Neural cell (in vitro differentiated cells): ENCODE data around the gene WDSUB1. TPM values are rescaled to one million over a fixed set of nuclear protein-coding genes. Genes with fewer than 3 reads are reported as not detected.

Source experiments
- H2AFZ ChIP-seq: fragments of 200-600, 300-800 bp; sonication (generic), shearing (Covaris generic); 2 replicates; pipeline ENCODE4 v1.6.0; 2014; ENCODE audit warnings: low read depth, mild to moderate bottlenecking, antibody characterized with exemption, low read length, moderate library complexity
- H3F3A ChIP-seq: fragments of 200-600 bp; shearing (Covaris generic); 2 replicates; pipeline ENCODE4 v1.6.1; 2016; ENCODE audit warnings: mild to moderate bottlenecking, moderate library complexity, mixed read lengths, antibody characterized with exemption, low read length; ENCODE audit not compliant: insufficient read depth, poor library complexity, severe bottlenecking
- H3K27ac ChIP-seq: fragments of 200-600, 300-800 bp; sonication (generic), shearing (Covaris generic); 2 replicates; pipeline ENCODE4 v1.5.1; 2014; ENCODE audit warnings: mild to moderate bottlenecking, low read length, moderate library complexity
- H3K27me3 ChIP-seq: fragments of 300-800, 200-600 bp; sonication (generic), shearing (Covaris generic); 2 replicates; pipeline ENCODE4 v1.6.0; 2014; ENCODE audit warnings: mild to moderate bottlenecking, low read depth, low read length, moderate library complexity; ENCODE audit not compliant: insufficient read depth
- H3K36me3 ChIP-seq: fragments of 300-800, 200-600 bp; sonication (generic), shearing (Covaris generic); 2 replicates; pipeline ENCODE4 v1.5.1; 2014; ENCODE audit warnings: mild to moderate bottlenecking, antibody characterized with exemption, low read length, moderate library complexity; ENCODE audit not compliant: insufficient read depth
- H3K4me2 ChIP-seq: fragments of 300-800, 200-600 bp; sonication (generic), shearing (Covaris generic); 2 replicates; pipeline ENCODE4 v1.6.0; 2014; ENCODE audit warnings: mild to moderate bottlenecking, low read length
- H3K4me3 ChIP-seq: fragments of 300-800, 200-600 bp; sonication (generic), shearing (Covaris generic); 2 replicates; pipeline ENCODE4 v1.5.1; 2014; ENCODE audit warnings: mild to moderate bottlenecking, low read length, moderate library complexity
- H3K79me2 ChIP-seq: fragments of 200-600 bp; shearing (Covaris generic); replicated peaks from 2 replicates; pipeline ENCODE4 v1.6.0; 2014; ENCODE audit warnings: mild to moderate bottlenecking, low read length, moderate library complexity; ENCODE audit not compliant: insufficient read depth
- H3K9ac ChIP-seq: fragments of 300-800, 200-600 bp; sonication (generic), shearing (Covaris generic); 2 replicates; pipeline ENCODE4 v1.6.1; 2016; ENCODE audit warnings: mild to moderate bottlenecking, low read length, mixed read lengths
- H3K9me2 ChIP-seq: fragments of 200-600 bp; shearing (Covaris generic); 2 replicates; pipeline ENCODE4 v1.6.1; 2016; ENCODE audit warnings: mild to moderate bottlenecking, low read length, mixed read lengths; ENCODE audit not compliant: insufficient read depth
- H3K9me3 ChIP-seq: fragments of 200-600, 300-800 bp; sonication (generic), shearing (Covaris generic); 2 replicates; pipeline ENCODE4 v1.6.1; 2016; ENCODE audit warnings: mild to moderate bottlenecking, mixed run types, low read length, moderate library complexity, mixed read lengths
- H4K20me1 ChIP-seq: fragments of 200-600 bp; shearing (Covaris generic); 2 replicates; pipeline ENCODE4 v1.6.1; 2016; ENCODE audit warnings: mild to moderate bottlenecking, mixed run types; ENCODE audit not compliant: insufficient read depth
- CTCF ChIP-seq: fragments of 450-650 bp; IDR thresholded peaks from 2 replicates; pipeline ENCODE4 v1.5.1; 2014; ENCODE audit warnings: antibody characterized with exemption, mild to moderate bottlenecking, moderate library complexity; ENCODE audit not compliant: poor library complexity, severe bottlenecking
- EP300 ChIP-seq: fragments of 450-650 bp; conservative IDR thresholded peaks from 2 replicates; pipeline ENCODE4 v1.6.1; 2014; ENCODE audit warnings: antibody characterized with exemption, mild to moderate bottlenecking, moderate library complexity; ENCODE audit not compliant: poor library complexity, severe bottlenecking
- EZH2 ChIP-seq: fragments of 200-600, 300-800 bp; shearing (Covaris generic), sonication (generic); IDR thresholded peaks from 2 replicates; pipeline ENCODE4 v1.6.1; 2014; ENCODE audit warnings: antibody characterized with exemption, low read length, borderline replicate concordance, mild to moderate bottlenecking; ENCODE audit not compliant: insufficient read depth, poor library complexity, severe bottlenecking
- MXI1 ChIP-seq: fragments of 450-650 bp; conservative IDR thresholded peaks from 2 replicates; pipeline ENCODE4 v1.6.1; 2014; ENCODE audit warnings: antibody characterized with exemption, mild to moderate bottlenecking; ENCODE audit not compliant: poor library complexity, severe bottlenecking
- POLR2AphosphoS5 ChIP-seq: IDR thresholded peaks from 2 replicates; pipeline ENCODE4 v1.6.1; 2012
- RAD21 ChIP-seq: fragments of 450-650 bp; conservative IDR thresholded peaks from 2 replicates; pipeline ENCODE4 v1.6.1; 2014; ENCODE audit warnings: antibody characterized with exemption, mild to moderate bottlenecking, moderate library complexity
- REST ChIP-seq: IDR thresholded peaks from 2 replicates; pipeline ENCODE4 v1.6.1; 2012; ENCODE audit warnings: borderline replicate concordance
- SMC3 ChIP-seq: fragments of 450-650 bp; conservative IDR thresholded peaks from 2 replicates; pipeline ENCODE4 v1.6.1; 2014; ENCODE audit warnings: antibody characterized with exemption, mild to moderate bottlenecking, moderate library complexity; ENCODE audit not compliant: poor library complexity
- TAF1 ChIP-seq: IDR thresholded peaks from 2 replicates; pipeline ENCODE4 v1.6.1; 2012; ENCODE audit warnings: low read depth
- polyA plus RNA-seq: library from polyadenylated mRNA; depleted of rRNA; stranded (reverse); fragments of >200 nt; gene quantifications from 2 replicates; pipeline ENCODE4 v1.2.3, GENCODE V29; 2014

The WDSUB1 gene
- polyA plus RNA-seq, 1 donor from 2014 or later: 11.1 TPM

- no peak for TF ChIP-seq RAD21
- TF ChIP-seq TAF1: no peak
- TF ChIP-seq CTCF: no peak
- TF ChIP-seq SMC3: no peak
- no peak for TF ChIP-seq MXI1
- no peak for TF ChIP-seq POLR2AphosphoS5
- no peak for TF ChIP-seq EP300
- TF ChIP-seq EZH2: no peak
- TF ChIP-seq REST: no peak
- no peak overlapping the region for H3K9ac ChIP-seq
These were observed 3.9 kb upstream of the WDSUB1 start for GRCh38 chr2:159290289-159290907.

DNA sequence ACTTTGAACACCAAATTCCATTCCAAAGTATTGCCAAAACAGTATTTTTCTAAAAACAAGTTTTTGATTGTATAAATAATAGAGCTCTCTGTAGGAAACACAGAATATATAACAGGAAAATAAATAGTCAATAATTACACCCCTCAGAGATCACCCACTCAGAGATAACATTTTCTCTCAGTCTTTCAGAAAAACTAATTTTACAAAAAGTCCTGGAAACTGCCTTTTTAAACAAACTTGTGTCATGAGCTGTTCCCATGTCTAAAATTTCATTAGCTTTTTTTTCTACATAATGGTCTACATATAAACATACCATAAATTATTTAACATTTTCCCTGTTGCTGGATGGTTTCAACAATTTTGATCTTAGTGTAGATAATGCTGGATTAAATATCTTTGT is 1.2 kb upstream of the WDSUB1 start:
- no peak for TF ChIP-seq TAF1
- no peak for TF ChIP-seq REST
- no peak for TF ChIP-seq POLR2AphosphoS5
- TF ChIP-seq EZH2: no peak
- TF ChIP-seq CTCF: no peak
- TF ChIP-seq RAD21: no peak
- no peak for TF ChIP-seq SMC3
- TF ChIP-seq MXI1: no peak
- no peak for TF ChIP-seq EP300
- no peak overlapping the region for H3K9ac ChIP-seq
- no peaks in the 10 kb centered on the region for H3F3A ChIP-seq
- no peaks in the 10 kb centered on the region for H3K27me3 ChIP-seq
- no peak overlapping the region for H3K4me3 ChIP-seq
- H3K9me2 ChIP-seq: no peaks in the 10 kb centered on the region
- no peaks in the 10 kb centered on the region for H4K20me1 ChIP-seq
- H3K9me3 ChIP-seq: no peaks in the 10 kb centered on the region
- no peaks in the 10 kb centered on the region for H3K79me2 ChIP-seq
- no peaks in the 10 kb centered on the region for H3K36me3 ChIP-seq
- no peak overlapping the region for H3K27ac ChIP-seq
- H2AFZ ChIP-seq: no peak overlapping the region
- no peak overlapping the region for H3K4me2 ChIP-seq

More at GRCh38 chr2:159290289-159290907, 3.9 kb upstream of the WDSUB1 start:
- Histone ChIP-seq H3K4me3 (no peak overlapping the region), H2AFZ (no peak overlapping the region), H3F3A (no peaks in the 10 kb centered on the region), H3K9me3 (no peaks in the 10 kb centered on the region), H3K27ac (no peak overlapping the region), H4K20me1 (no peaks in the 10 kb centered on the region), H3K27me3 (no peaks in the 10 kb centered on the region), H3K9me2 (no peaks in the 10 kb centered on the region), H3K36me3 (no peaks in the 10 kb centered on the region), H3K4me2 (no peak overlapping the region), H3K79me2 (no peaks in the 10 kb centered on the region)
